Neuronal stem cell (in vitro differentiated cells): Measurements from ENCODE around the gene CCM2L.
A peak's percentile ranks its signal among the peaks of the same experiment; 100 is the strongest.

Source experiments
- DNase-seq: peaks from one replicate; pipeline ENCODE4 v3.0.0-alpha.2; 2013; ENCODE audit warnings: low spot score
- H2AFZ ChIP-seq: one replicate; pipeline ENCODE4 v1.6.1; 2013; ENCODE audit warnings: mild to moderate bottlenecking, low read length, inconsistent platforms
- H2AK5ac ChIP-seq: 2 replicates; pipeline ENCODE4 v1.6.1; 2013; ENCODE audit warnings: low read depth, mild to moderate bottlenecking, inconsistent platforms, low read length, moderate library complexity, mixed read lengths
- H2BK120ac ChIP-seq: 2 replicates; pipeline ENCODE4 v1.6.1; 2013; ENCODE audit warnings: low read depth, mild to moderate bottlenecking, inconsistent platforms, low read length, moderate library complexity, mixed read lengths
- H2BK12ac ChIP-seq: one replicate; pipeline ENCODE4 v1.6.1; 2013; ENCODE audit warnings: low read length, inconsistent platforms
- H2BK15ac ChIP-seq: 2 replicates; pipeline ENCODE4 v1.6.1; 2013; ENCODE audit warnings: mild to moderate bottlenecking, low read length, inconsistent platforms, mixed read lengths
- H2BK5ac ChIP-seq: one replicate; pipeline ENCODE4 v1.6.1; 2013; ENCODE audit warnings: inconsistent platforms, mild to moderate bottlenecking, low read length, moderate library complexity
- H3K14ac ChIP-seq: one replicate; pipeline ENCODE4 v1.6.1; 2013; ENCODE audit warnings: low read length, inconsistent platforms
- H3K18ac ChIP-seq: 2 replicates; pipeline ENCODE4 v1.6.1; 2013; ENCODE audit warnings: low read length, inconsistent platforms
- H3K23ac ChIP-seq: 2 replicates; pipeline ENCODE4 v1.6.1; 2013; ENCODE audit warnings: low read depth, mild to moderate bottlenecking, mixed read lengths, low read length, inconsistent platforms; ENCODE audit not compliant: poor library complexity
- H3K27ac ChIP-seq: replicated peaks from 3 replicates; pipeline ENCODE4 v1.5.1; 2013; ENCODE audit warnings: low read length, inconsistent platforms
- H3K27me3 ChIP-seq, 3 experiments: 2 replicates each; pipeline ENCODE4 v1.6.1; 2013; ENCODE audit warnings: low read length in 3 of 3, mild to moderate bottlenecking in 2 of 3, inconsistent platforms in 1 of 3, low read depth in 1 of 3, mixed read lengths in 1 of 3, moderate library complexity in 1 of 3; ENCODE audit not compliant: control insufficient read depth in 3 of 3, insufficient read depth in 3 of 3
- H3K36me3 ChIP-seq, 2 donors: replicated peaks in 1 of 2; 2 replicates each; pipeline ENCODE4 v1.6.1; 2013; ENCODE audit warnings: low read length in 2 of 2; ENCODE audit not compliant: control insufficient read depth in 2 of 2, insufficient read depth in 2 of 2
- H3K4ac ChIP-seq: 2 replicates; pipeline ENCODE4 v1.6.1; 2013; ENCODE audit warnings: inconsistent platforms, mild to moderate bottlenecking, low read length, moderate library complexity
- H3K4me1 ChIP-seq, 2 donors: 1 replicate in 1 of 2; 2 replicates in 1 of 2; pipeline ENCODE4 v1.6.1; 2013; ENCODE audit warnings: low read length in 2 of 2, low read depth in 1 of 2; ENCODE audit not compliant: control insufficient read depth in 2 of 2, insufficient read depth in 1 of 2
- H3K4me2 ChIP-seq: one replicate; pipeline ENCODE4 v1.6.1; 2013; ENCODE audit warnings: mild to moderate bottlenecking, low read length, inconsistent platforms; ENCODE audit not compliant: insufficient read depth, poor library complexity, severe bottlenecking
- H3K4me3 ChIP-seq, 2 donors: 2 replicates each; pipeline ENCODE4 v1.5.1; 2013; ENCODE audit warnings: low read length in 2 of 2, mild to moderate bottlenecking in 2 of 2, inconsistent platforms in 1 of 2, moderate library complexity in 1 of 2
- H3K79me1 ChIP-seq: one replicate; pipeline ENCODE4 v1.6.1; 2013; ENCODE audit warnings: low read depth, mild to moderate bottlenecking, inconsistent platforms, low read length, moderate library complexity
- H3K9ac ChIP-seq: one replicate; pipeline ENCODE4 v1.6.1; 2013; ENCODE audit warnings: mild to moderate bottlenecking, low read depth, low read length, inconsistent platforms; ENCODE audit not compliant: poor library complexity
- H3K9me3 ChIP-seq, 2 donors: replicated peaks in 1 of 2; 2 replicates each; pipeline versions ENCODE3 to v1.6.1; 2013; ENCODE audit warnings: low read length in 2 of 2, mild to moderate bottlenecking in 2 of 2, inconsistent platforms in 1 of 2, low read depth in 1 of 2, mixed read lengths in 1 of 2, moderate library complexity in 1 of 2; ENCODE audit not compliant: control insufficient read depth in 2 of 2, insufficient read depth in 1 of 2
- H4K8ac ChIP-seq: one replicate; pipeline ENCODE4 v1.6.1; 2013; ENCODE audit warnings: low read depth, mild to moderate bottlenecking, inconsistent platforms, low read length, moderate library complexity
- H4K91ac ChIP-seq: one replicate; pipeline ENCODE4 v1.6.1; 2013; ENCODE audit warnings: low read length, low read depth, mild to moderate bottlenecking, inconsistent platforms; ENCODE audit not compliant: poor library complexity
- WGBS, 2 donors: extraction: QIAGEN DNeasy Blood & Tissue Kit; methylation state at CpG; one replicate each; pipeline ENCODE4 v1.1.7; 2013; ENCODE audit warnings: missing lambda C conversion rate in 2 of 2, mixed read lengths in 1 of 2; ENCODE audit not compliant: insufficient read length in 2 of 2, insufficient replicate concordance in 1 of 2; ENCODE audit errors: extremely low coverage in 2 of 2; 5-methylcytosine and 5-hydroxymethylcytosine counted together

CCM2L gene

DNA sequence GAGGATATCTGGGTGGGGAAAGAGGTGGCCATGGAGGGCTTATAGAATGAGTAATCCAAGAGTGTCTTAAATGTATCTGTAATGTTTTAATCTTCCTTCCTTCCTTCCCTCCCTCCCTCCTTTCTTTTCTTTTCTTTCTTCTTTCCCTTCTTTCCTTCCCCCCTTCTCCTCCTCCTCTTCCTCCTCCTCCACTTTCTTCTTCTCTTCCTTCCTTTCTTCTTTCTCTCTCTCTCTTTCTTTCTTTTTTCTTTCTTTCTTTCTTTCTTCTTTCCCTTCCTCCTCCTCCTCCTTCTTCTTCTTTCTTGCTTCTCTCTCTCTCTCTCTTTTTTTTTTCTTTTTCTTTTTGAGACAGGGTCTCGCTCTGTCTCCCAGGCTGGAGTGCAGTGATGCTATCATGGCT is 49.0 kb downstream of the CCM2L start:
- H3K9me3 ChIP-seq = no peaks in the 10 kb centered on the region
- no peaks in the 10 kb centered on the region for H3K4me1 ChIP-seq
- H2AK5ac ChIP-seq = no peak overlapping the region
- DNase-seq = no peak
- no peak overlapping the region for H3K23ac ChIP-seq
- no peak overlapping the region for H3K4ac ChIP-seq
- peaks cover 0 to 18% (median 0%) of the 10 kb centered on the region in 3 experiments for H3K27me3 ChIP-seq
- WGBS, 2 donors = no CpG with 5 or more reads among the region's 1 CpG
- H4K91ac ChIP-seq = no peak overlapping the region
- H3K36me3 ChIP-seq = no peaks in the 10 kb centered on the region
- no peak overlapping the region for H2BK5ac ChIP-seq
- H3K4me3 ChIP-seq = no peak overlapping the region
- no peak overlapping the region for H3K18ac ChIP-seq
- no peak overlapping the region for H3K9ac ChIP-seq
- no peak overlapping the region for H2BK15ac ChIP-seq
- H3K4me2 ChIP-seq = no peak overlapping the region
- no peak overlapping the region for H3K14ac ChIP-seq
- H2AFZ ChIP-seq = no peak overlapping the region
- no peak overlapping the region for H4K8ac ChIP-seq
- no peaks in the 10 kb centered on the region for H3K79me1 ChIP-seq
- no peak overlapping the region for H2BK120ac ChIP-seq
- H3K27ac ChIP-seq = no peak overlapping the region
- H2BK12ac ChIP-seq = no peak overlapping the region

DNA sequence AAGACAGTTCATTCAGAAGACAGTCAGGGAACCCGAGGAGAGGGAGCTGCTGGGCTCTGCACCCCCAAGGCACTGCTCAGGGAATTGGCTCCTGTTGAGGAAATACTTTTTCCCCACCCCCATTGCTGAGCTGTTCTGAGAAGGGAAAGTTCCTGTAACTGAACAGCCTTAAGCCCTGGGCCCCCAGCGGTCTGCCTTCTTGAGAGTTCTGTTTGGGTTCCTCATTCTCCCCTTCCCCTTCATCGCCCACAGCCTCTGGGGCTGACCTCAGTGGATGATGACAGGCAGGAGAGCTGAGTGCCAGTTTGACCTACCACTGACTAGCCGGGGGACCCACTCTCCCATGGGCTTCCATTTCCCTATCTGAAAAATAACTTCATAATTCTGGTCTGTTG is 52.5 kb downstream of the CCM2L start:
- DNase-seq = no peak

DNA sequence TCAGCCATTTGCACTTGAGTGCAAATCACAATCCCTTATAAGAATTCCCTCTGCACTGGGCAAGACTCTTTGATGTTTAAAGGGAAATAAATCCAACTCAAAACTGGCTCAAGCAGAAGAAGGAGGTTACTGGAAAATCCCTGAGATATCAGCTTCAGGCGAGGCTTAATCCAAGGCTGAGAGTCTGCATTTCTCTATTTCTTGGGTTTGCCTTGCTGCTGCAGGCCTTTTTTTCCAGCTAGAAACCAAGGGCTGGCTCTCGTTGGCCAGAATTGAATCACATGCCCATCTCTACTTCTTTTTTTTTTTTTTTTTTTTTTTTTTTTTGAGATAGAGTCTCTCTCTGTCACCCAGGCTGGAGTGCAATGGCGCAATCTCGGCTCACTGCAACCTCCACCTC is 53.5 kb downstream of the CCM2L start:
- H3K4me1 ChIP-seq = peaks cover 0 to 2% of the 10 kb centered on the region in 2 donors
- H3K4ac ChIP-seq = no peak overlapping the region
- H2BK12ac ChIP-seq = no peak overlapping the region
- no peak overlapping the region for H4K8ac ChIP-seq
- no CpG with 5 or more reads among the region's 4 CpGs for WGBS, 2 donors
- no peaks in the 10 kb centered on the region for H3K36me3 ChIP-seq
- no peak overlapping the region for H2BK120ac ChIP-seq
- no peak overlapping the region for H2AFZ ChIP-seq
- H3K23ac ChIP-seq = no peak overlapping the region
- H2BK15ac ChIP-seq = no peak overlapping the region
- no peak overlapping the region for H3K4me2 ChIP-seq
- H3K9me3 ChIP-seq = no peaks in the 10 kb centered on the region
- H3K18ac ChIP-seq = no peak overlapping the region
- H3K4me3 ChIP-seq = no peak overlapping the region
- no peak overlapping the region for H2BK5ac ChIP-seq
- H3K9ac ChIP-seq = no peak overlapping the region
- peaks cover 0 to 12% (median 0%) of the 10 kb centered on the region in 3 experiments for H3K27me3 ChIP-seq
- DNase-seq = no peak
- no peak overlapping the region for H4K91ac ChIP-seq
- H3K27ac ChIP-seq = no peak overlapping the region
- H3K79me1 ChIP-seq = no peaks in the 10 kb centered on the region
- no peak overlapping the region for H2AK5ac ChIP-seq
- no peak overlapping the region for H3K14ac ChIP-seq

More for the DNA sequence above, 52.5 kb downstream of the CCM2L start:
- H2AFZ ChIP-seq = no peak overlapping the region
- H3K27me3 ChIP-seq = peaks cover 0 to 14% (median 0%) of the 10 kb centered on the region in 3 experiments
- peaks cover 0 to 2% of the 10 kb centered on the region in 2 donors for H3K4me1 ChIP-seq
- H3K9me3 ChIP-seq = no peaks in the 10 kb centered on the region
- H3K36me3 ChIP-seq = no peaks in the 10 kb centered on the region
- H3K18ac ChIP-seq = no peak overlapping the region
- no peak overlapping the region for H4K8ac ChIP-seq
- no peak overlapping the region for H2BK5ac ChIP-seq
- H2BK120ac ChIP-seq = no peak overlapping the region
- H3K4ac ChIP-seq = no peak overlapping the region
- no peak overlapping the region for H2AK5ac ChIP-seq
- H3K79me1 ChIP-seq = no peaks in the 10 kb centered on the region
- H3K23ac ChIP-seq = no peak overlapping the region
- H2BK12ac ChIP-seq = no peak overlapping the region
- H3K4me2 ChIP-seq = no peak overlapping the region
- no CpG with 5 or more reads among the region's 4 CpGs for WGBS, 2 donors
- no peak overlapping the region for H2BK15ac ChIP-seq
- H3K9ac ChIP-seq = no peak overlapping the region
- no peak overlapping the region for H3K27ac ChIP-seq
- H4K91ac ChIP-seq = no peak overlapping the region
- H3K4me3 ChIP-seq = no peak overlapping the region
- no peak overlapping the region for H3K14ac ChIP-seq

DNA sequence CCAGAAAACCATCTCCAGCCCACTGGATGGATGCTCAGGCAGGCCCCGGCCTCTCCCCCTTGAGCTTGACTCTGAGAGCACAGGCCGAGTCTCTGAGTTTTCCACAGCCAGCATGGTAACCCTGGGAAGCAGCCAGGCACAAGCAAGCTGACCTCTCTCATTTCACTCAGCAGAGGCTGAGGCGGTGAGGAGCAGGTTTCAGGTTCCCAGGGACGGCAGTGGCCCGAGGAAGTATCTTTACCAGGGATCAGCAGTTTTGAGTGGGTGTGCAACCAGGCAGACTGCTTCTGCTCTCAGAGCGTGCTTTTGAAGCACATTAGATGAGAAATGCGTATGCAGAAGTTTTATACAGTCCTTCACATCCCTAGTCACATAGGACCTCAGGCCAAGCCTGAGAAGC is 54.4 kb downstream of the CCM2L start:
- H3K4ac ChIP-seq = no peak overlapping the region
- H3K79me1 ChIP-seq = no peaks in the 10 kb centered on the region
- no peak overlapping the region for H2AFZ ChIP-seq
- WGBS, 2 donors = no CpG with 5 or more reads among the region's 7 CpGs
- H3K4me1 ChIP-seq = peaks cover 0 to 2% of the 10 kb centered on the region in 2 donors
- H2BK120ac ChIP-seq = no peak overlapping the region
- H4K8ac ChIP-seq = no peak overlapping the region
- no peak overlapping the region for H4K91ac ChIP-seq
- H3K27ac ChIP-seq = no peak overlapping the region
- H3K27me3 ChIP-seq = peaks cover 0 to 20% (median 0%) of the 10 kb centered on the region in 3 experiments
- H3K4me3 ChIP-seq = no peak overlapping the region
- H3K18ac ChIP-seq = no peak overlapping the region
- no peak overlapping the region for H2BK5ac ChIP-seq
- no peaks in the 10 kb centered on the region for H3K9me3 ChIP-seq
- H3K4me2 ChIP-seq = no peak overlapping the region
- H2BK12ac ChIP-seq = no peak overlapping the region
- no peak overlapping the region for H3K14ac ChIP-seq
- no peaks in the 10 kb centered on the region for H3K36me3 ChIP-seq
- H2AK5ac ChIP-seq = no peak overlapping the region
- H3K9ac ChIP-seq = no peak overlapping the region
- H2BK15ac ChIP-seq = no peak overlapping the region
- DNase-seq = no peak
- H3K23ac ChIP-seq = peak overlapping the region; percentile 27
